CD14-positive monocyte (primary cell): ENCODE data around the gene IL27RA. TPM values are rescaled to one million over a fixed set of nuclear protein-coding genes. Genes with fewer than 3 reads are reported as not detected.
A peak's percentile ranks its signal among the peaks of the same experiment; 100 is the strongest.

Source experiments
- DNase-seq, 3 donors: peaks; one replicate each; pipeline ENCODE4 v3.0.0-alpha.2; 2011 to 2022
- H2AFZ ChIP-seq: 2 replicates; pipeline ENCODE4 v1.6.0; 2012; ENCODE audit warnings: mild to moderate bottlenecking, low read depth, low read length, inconsistent platforms; ENCODE audit not compliant: insufficient read depth, poor library complexity, severe bottlenecking
- H3K27ac ChIP-seq, 2 donors: 1 replicate in 1 of 2; 2 replicates in 1 of 2; pipeline ENCODE4 v1.5.1; 2012 to 2013; ENCODE audit warnings: low read length in 2 of 2, control low read depth in 1 of 2, inconsistent platforms in 1 of 2, low read depth in 1 of 2, mild to moderate bottlenecking in 1 of 2
- H3K27me3 ChIP-seq, 2 donors: one replicate each; pipeline versions ENCODE4 v1.6.0 to v1.6.1; 2011 to 2013; ENCODE audit warnings: low read length in 2 of 2; ENCODE audit not compliant: control insufficient read depth in 2 of 2, insufficient read depth in 2 of 2
- H3K36me3 ChIP-seq, 2 donors: replicated peaks in 1 of 2; 1 replicate in 1 of 2; 2 replicates in 1 of 2; pipeline versions ENCODE4 v1.5.1 to v1.6.1; 2012 to 2013; ENCODE audit warnings: low read length in 2 of 2, control low read depth in 1 of 2, inconsistent platforms in 1 of 2, mild to moderate bottlenecking in 1 of 2; ENCODE audit not compliant: insufficient read depth in 2 of 2, control insufficient read depth in 1 of 2
- H3K4me1 ChIP-seq, 2 donors: 1 replicate in 1 of 2; 2 replicates in 1 of 2; pipeline versions ENCODE4 v1.5.1 to v1.6.1; 2012 to 2013; ENCODE audit warnings: low read length in 2 of 2, control low read depth in 1 of 2, inconsistent platforms in 1 of 2, mild to moderate bottlenecking in 1 of 2, moderate library complexity in 1 of 2; ENCODE audit not compliant: insufficient read depth in 2 of 2, control insufficient read depth in 1 of 2
- H3K4me2 ChIP-seq: replicated peaks from 2 replicates; pipeline ENCODE3; 2012; ENCODE audit warnings: low read length, moderate library complexity, mild to moderate bottlenecking; ENCODE audit not compliant: poor library complexity, severe bottlenecking; ENCODE audit errors: extremely low read depth
- H3K4me3 ChIP-seq, 3 experiments: fragments of 200-600 bp in 1 of 3; sonication (generic) in 1 of 3; replicated peaks in 1 of 3; 1 replicate in 2 of 3; 2 replicates in 1 of 3; pipeline ENCODE4 v1.5.1; 2011 to 2013; ENCODE audit warnings: low read length in 3 of 3, mild to moderate bottlenecking in 3 of 3, control low read depth in 2 of 3, low read depth in 2 of 3, inconsistent platforms in 1 of 3, moderate library complexity in 1 of 3
- H3K79me2 ChIP-seq: 2 replicates; pipeline ENCODE4 v1.6.0; 2012; ENCODE audit warnings: mild to moderate bottlenecking, control low read depth, inconsistent platforms, low read length, moderate library complexity; ENCODE audit not compliant: insufficient read depth
- H3K9ac ChIP-seq: 2 replicates; pipeline ENCODE4 v1.6.0; 2017; ENCODE audit warnings: low read length, mild to moderate bottlenecking; ENCODE audit not compliant: insufficient read depth, poor library complexity, severe bottlenecking
- H3K9me3 ChIP-seq, 2 donors: replicated peaks in 1 of 2; 1 replicate in 1 of 2; 2 replicates in 1 of 2; pipeline versions ENCODE4 v1.5.1 to v1.6.1; 2012 to 2013; ENCODE audit warnings: low read length in 2 of 2, control low read depth in 1 of 2; ENCODE audit not compliant: control insufficient read depth in 1 of 2, insufficient read depth in 1 of 2
- H4K20me1 ChIP-seq: 2 replicates; pipeline ENCODE4 v1.6.0; 2012; ENCODE audit warnings: mild to moderate bottlenecking, low read length, control low read depth, moderate library complexity; ENCODE audit not compliant: insufficient read depth
- H3K27ac Mint-ChIP-seq, 7 donors: one replicate each; pipeline ENCODE4 v1.8.0; 2020; ENCODE audit warnings: mild to moderate bottlenecking in 7 of 7, mixed read lengths in 7 of 7, moderate library complexity in 6 of 7, inconsistent platforms in 2 of 7
- H3K27me3 Mint-ChIP-seq, 3 donors: one replicate each; pipeline ENCODE4 v1.8.0; 2021 to 2022; ENCODE audit warnings: low read depth in 3 of 3, mild to moderate bottlenecking in 3 of 3, mixed read lengths in 3 of 3, moderate library complexity in 3 of 3, inconsistent platforms in 1 of 3
- H3K36me3 Mint-ChIP-seq, 2 donors: one replicate each; pipeline ENCODE4 v1.8.0; 2020; ENCODE audit warnings: mixed read lengths in 2 of 2, inconsistent platforms in 1 of 2, mild to moderate bottlenecking in 1 of 2
- H3K4me1 Mint-ChIP-seq: one replicate; pipeline ENCODE4 v1.8.0; 2020; ENCODE audit warnings: mild to moderate bottlenecking, mixed read lengths
- H3K4me3 Mint-ChIP-seq, 2 donors: one replicate each; pipeline ENCODE4 v1.8.0; 2020; ENCODE audit warnings: mild to moderate bottlenecking in 2 of 2, mixed read lengths in 2 of 2, moderate library complexity in 1 of 2
- H3K9me3 Mint-ChIP-seq, 7 donors: one replicate each; pipeline ENCODE4 v1.8.0; 2020 to 2022; ENCODE audit warnings: mixed read lengths in 7 of 7, mild to moderate bottlenecking in 6 of 7, moderate library complexity in 6 of 7, inconsistent platforms in 2 of 7
- CTCF ChIP-seq: fragments of 200-600 bp; IDR thresholded peaks from one replicate; pipeline ENCODE4 v1.8.0; 2022; ENCODE audit warnings: antibody characterized with exemption, mild to moderate bottlenecking
- WGBS: methylation state at CpG from one replicate; pipeline ENCODE4 v1.1.5; 2013; ENCODE audit warnings: missing lambda C conversion rate; ENCODE audit not compliant: insufficient coverage; 5-methylcytosine and 5-hydroxymethylcytosine counted together
- intact Hi-C, 2 donors: fragments of 100-400 bp; cut with micrococcal nuclease; formaldehyde crosslinking; loops; one replicate each; pipeline versions ENCODE4 v1.15.0 to v1.15.1; 2023
- polyA plus RNA-seq, 3 donors: library from polyadenylated mRNA; depleted of rRNA in 1 of 3; unstranded in 2 of 3; stranded (reverse) in 1 of 3; fragments of 300-500 nt in 2 of 3; fragments of >200 nt in 1 of 3; fragmentation: Illumina TruSeq in 2 of 3; gene quantifications; 1 replicate in 2 of 3; 2 replicates in 1 of 3; pipeline ENCODE4 v1.2.3, GENCODE V29; 2012 to 2021

Gene IL27RA
- polyA plus RNA-seq, 3 donors, result 40.4 to 61.5 (median 54.9) TPM

DNA sequence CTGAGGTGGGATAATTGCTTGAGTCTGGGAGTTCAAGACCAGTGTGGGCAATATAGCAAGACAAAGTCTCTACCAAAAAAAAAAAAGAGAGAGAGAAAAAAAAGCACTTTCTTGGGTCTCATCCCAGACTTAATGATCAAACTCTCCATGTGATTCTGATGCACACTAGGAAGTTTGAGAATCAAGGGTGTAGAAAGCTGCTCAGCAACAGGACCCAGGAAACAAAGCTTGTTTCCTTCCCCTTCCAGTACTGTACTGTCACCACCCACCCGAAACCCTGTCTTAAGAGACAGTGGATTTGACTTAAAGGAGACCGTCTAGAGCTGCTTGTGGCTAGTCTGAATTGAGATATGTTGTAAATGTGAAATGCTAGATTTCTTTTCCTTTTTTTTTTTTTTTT, 46.8 kb downstream of the IL27RA start:
- H3K27me3 Mint-ChIP-seq, result peaks cover 3 to 17% (median 15%) of the 10 kb centered on the region in 3 donors
- Histone ChIP-seq H3K9me3 (no peaks in the 10 kb centered on the region), H3K79me2 (no peaks in the 10 kb centered on the region)

More for the DNA sequence above, 46.8 kb downstream of the IL27RA start:
- peaks cover 0 to 6% of the 10 kb centered on the region in 2 donors for H3K27me3 ChIP-seq
- H3K4me1 ChIP-seq, result peaks cover 80 to 88% of the 10 kb centered on the region in 2 donors
- Mint-ChIP-seq H3K4me3 (peak overlapping the region; percentile 31 to 46), H3K4me1 (peaks cover 65% of the 10 kb centered on the region), H3K9me3 (no peaks in the 10 kb centered on the region), H3K27ac (peak overlapping the region; percentile 75 to 89 (median 85)), H3K36me3 (no peaks in the 10 kb centered on the region)
- H3K27ac ChIP-seq, result peak overlapping the region; percentile 75 to 81
- H2AFZ ChIP-seq, result no peak overlapping the region
- H3K9ac ChIP-seq, result no peak overlapping the region
- peak; percentile 69 to 81 (median 77) for DNase-seq
- H4K20me1 ChIP-seq, result no peaks in the 10 kb centered on the region
- no peak for TF ChIP-seq CTCF
- H3K4me2 ChIP-seq, result peak overlapping the region; percentile 54
- intact Hi-C loops, result no loop called here
- H3K4me3 ChIP-seq, result peak overlapping the region in 1 of 3 experiments; percentile 51
- WGBS, result no CpG with 5 or more reads among the region's 2 CpGs
- H3K36me3 ChIP-seq, result no peaks in the 10 kb centered on the region
